ENCODE measurements around the gene ZNHIT6. TPM values are rescaled to one million over a fixed set of nuclear protein-coding genes. Genes with fewer than 3 reads are reported as not detected.

ZNHIT6 gene
- total and polyA plus RNA-seq, 10 of the 15 experiments (the other 5 are each of a cell fraction or from before 2014, with no cell fraction given), result 12.8 to 32.0 (median 18.8) TPM

DNA sequence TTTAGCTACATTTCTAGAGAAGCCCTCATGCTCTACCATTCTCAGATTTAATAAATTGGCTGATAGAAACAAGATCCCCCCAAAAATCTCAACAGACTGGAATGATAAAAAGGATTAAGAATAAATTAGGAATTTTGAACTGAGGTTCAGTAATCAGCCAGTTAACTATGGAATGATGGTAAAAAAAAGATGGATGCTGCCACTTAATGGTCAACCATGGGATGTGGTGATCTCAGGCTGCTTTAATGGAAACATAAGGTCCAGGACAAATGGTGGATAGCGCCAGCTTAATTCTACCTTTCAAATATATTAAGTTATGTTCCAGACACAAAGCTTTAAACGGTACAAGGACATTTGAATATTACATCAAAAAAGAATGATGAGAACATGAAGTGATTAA lies 77.7 kb downstream of the ZNHIT6 start:
- Histone ChIP-seq H2AFZ (ENCODE audit: control insufficient read depth, low read depth, low read length) (no peak overlapping the region), H3K4me2 (ENCODE audit: control insufficient read depth, insufficient read depth) (no peak overlapping the region), H3K79me2 (ENCODE audit: control insufficient read depth, insufficient read depth, low read length) (no peaks in the 10 kb centered on the region), H3K4me1 (ENCODE audit: control insufficient read depth, insufficient read depth, low read length) (no peaks in the 10 kb centered on the region), H3K27me3 (replicated peaks in 1 of 2; ENCODE audit: control insufficient read depth in 2 of 2, insufficient read depth in 2 of 2, low read length in 1 of 2) (no peaks in the 10 kb centered on the region), H3K9me3 (replicated peaks; ENCODE audit: control insufficient read depth, insufficient read depth, low read length) (no peaks in the 10 kb centered on the region), H3K4me3 (no peak overlapping the region), H3K27ac (ENCODE audit: control insufficient read depth, insufficient read depth) (no peak overlapping the region), H3K9ac (ENCODE audit: control insufficient read depth, insufficient read depth, low read length) (no peak overlapping the region), H4K20me1 (ENCODE audit: control insufficient read depth, insufficient read depth) (no peaks in the 10 kb centered on the region), H3K36me3 (ENCODE audit: control insufficient read depth in 2 of 2, insufficient read depth in 2 of 2, low read length in 1 of 2) (no peaks in the 10 kb centered on the region)
- BruUV-seq (replicated peaks), result no TSS peak
- SMC1A ChIA-PET (ENCODE audit: uncharacterized antibody, unreplicated experiment), result no interaction called here
- WGBS (ENCODE audit: insufficient coverage, insufficient replicate concordance, low lambda C conversion rate, missing lambda C conversion rate), result 100% methylated on average over 2 of the region's 2 CpGs
- DNase-seq (ENCODE audit: low read depth, low spot score) (no peak), ATAC-seq (no peak), FAIRE-seq (no peak)
- POLR2A ChIA-PET, result no interaction called here
- RAD21 ChIA-PET (ENCODE audit: unreplicated experiment), result no interaction called here
- intact Hi-C loops (cut with micrococcal nuclease; ENCODE audit: unreplicated experiment) (no loop called here), in situ Hi-C loops (cut with MboI) (no loop called here)
- CTCF ChIA-PET, result no interaction called here
- TF ChIP-seq NFIC (IDR thresholded peaks at IDR 0.05; ENCODE audit: low read depth, low read length), result no peak
- no peak for TF ChIP-seq IKZF2 (IDR thresholded peaks at IDR 0.05)
- no peak for TF ChIP-seq FOXK2 (IDR thresholded peaks at IDR 0.05)
- TF ChIP-seq MTA3 (IDR thresholded peaks at IDR 0.05; ENCODE audit: borderline replicate concordance, low read length), result no peak
- no peak for TF ChIP-seq SIN3A (IDR thresholded peaks at IDR 0.05; ENCODE audit: low read depth, low read length)
- TF ChIP-seq, protein P1, sequence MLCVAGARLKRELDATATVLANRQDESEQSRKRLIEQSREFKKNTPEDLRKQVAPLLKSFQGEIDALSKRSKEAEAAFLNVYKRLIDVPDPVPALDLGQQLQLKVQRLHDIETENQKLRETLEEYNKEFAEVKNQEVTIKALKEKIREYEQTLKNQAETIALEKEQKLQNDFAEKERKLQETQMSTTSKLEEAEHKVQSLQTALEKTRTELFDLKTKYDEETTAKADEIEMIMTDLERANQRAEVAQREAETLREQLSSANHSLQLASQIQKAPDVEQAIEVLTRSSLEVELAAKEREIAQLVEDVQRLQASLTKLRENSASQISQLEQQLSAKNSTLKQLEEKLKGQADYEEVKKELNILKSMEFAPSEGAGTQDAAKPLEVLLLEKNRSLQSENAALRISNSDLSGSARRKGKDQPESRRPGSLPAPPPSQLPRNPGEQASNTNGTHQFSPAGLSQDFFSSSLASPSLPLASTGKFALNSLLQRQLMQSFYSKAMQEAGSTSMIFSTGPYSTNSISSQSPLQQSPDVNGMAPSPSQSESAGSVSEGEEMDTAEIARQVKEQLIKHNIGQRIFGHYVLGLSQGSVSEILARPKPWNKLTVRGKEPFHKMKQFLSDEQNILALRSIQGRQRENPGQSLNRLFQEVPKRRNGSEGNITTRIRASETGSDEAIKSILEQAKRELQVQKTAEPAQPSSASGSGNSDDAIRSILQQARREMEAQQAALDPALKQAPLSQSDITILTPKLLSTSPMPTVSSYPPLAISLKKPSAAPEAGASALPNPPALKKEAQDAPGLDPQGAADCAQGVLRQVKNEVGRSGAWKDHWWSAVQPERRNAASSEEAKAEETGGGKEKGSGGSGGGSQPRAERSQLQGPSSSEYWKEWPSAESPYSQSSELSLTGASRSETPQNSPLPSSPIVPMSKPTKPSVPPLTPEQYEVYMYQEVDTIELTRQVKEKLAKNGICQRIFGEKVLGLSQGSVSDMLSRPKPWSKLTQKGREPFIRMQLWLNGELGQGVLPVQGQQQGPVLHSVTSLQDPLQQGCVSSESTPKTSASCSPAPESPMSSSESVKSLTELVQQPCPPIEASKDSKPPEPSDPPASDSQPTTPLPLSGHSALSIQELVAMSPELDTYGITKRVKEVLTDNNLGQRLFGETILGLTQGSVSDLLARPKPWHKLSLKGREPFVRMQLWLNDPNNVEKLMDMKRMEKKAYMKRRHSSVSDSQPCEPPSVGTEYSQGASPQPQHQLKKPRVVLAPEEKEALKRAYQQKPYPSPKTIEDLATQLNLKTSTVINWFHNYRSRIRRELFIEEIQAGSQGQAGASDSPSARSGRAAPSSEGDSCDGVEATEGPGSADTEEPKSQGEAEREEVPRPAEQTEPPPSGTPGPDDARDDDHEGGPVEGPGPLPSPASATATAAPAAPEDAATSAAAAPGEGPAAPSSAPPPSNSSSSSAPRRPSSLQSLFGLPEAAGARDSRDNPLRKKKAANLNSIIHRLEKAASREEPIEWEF (IDR thresholded peaks at IDR 0.05; ENCODE audit: insufficient replicate concordance, low read depth, low read length), result no peak
- no peak for TF ChIP-seq PML (IDR thresholded peaks at IDR 0.05; ENCODE audit: low read length)
- no peak for TF ChIP-seq LARP7 (IDR thresholded peaks at IDR 0.05)
- TF ChIP-seq, protein P2, sequence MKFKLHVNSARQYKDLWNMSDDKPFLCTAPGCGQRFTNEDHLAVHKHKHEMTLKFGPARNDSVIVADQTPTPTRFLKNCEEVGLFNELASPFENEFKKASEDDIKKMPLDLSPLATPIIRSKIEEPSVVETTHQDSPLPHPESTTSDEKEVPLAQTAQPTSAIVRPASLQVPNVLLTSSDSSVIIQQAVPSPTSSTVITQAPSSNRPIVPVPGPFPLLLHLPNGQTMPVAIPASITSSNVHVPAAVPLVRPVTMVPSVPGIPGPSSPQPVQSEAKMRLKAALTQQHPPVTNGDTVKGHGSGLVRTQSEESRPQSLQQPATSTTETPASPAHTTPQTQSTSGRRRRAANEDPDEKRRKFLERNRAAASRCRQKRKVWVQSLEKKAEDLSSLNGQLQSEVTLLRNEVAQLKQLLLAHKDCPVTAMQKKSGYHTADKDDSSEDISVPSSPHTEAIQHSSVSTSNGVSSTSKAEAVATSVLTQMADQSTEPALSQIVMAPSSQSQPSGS (IDR thresholded peaks at IDR 0.05; ENCODE audit: low read length), result no peak
- TF ChIP-seq RAD21 (IDR thresholded peaks at IDR 0.05; ENCODE audit: insufficient read depth, low read depth, low read length), result no peak
- TF ChIP-seq RELA (IDR thresholded peaks at IDR 0.05; ENCODE audit: borderline replicate concordance, partially characterized antibody), result no peak
- TF ChIP-seq MTA2 (IDR thresholded peaks at IDR 0.05; ENCODE audit: low read depth), result no peak
- no peak for TF ChIP-seq GABPA (IDR thresholded peaks at IDR 0.05; ENCODE audit: low read depth)
- TF ChIP-seq, protein P3, sequence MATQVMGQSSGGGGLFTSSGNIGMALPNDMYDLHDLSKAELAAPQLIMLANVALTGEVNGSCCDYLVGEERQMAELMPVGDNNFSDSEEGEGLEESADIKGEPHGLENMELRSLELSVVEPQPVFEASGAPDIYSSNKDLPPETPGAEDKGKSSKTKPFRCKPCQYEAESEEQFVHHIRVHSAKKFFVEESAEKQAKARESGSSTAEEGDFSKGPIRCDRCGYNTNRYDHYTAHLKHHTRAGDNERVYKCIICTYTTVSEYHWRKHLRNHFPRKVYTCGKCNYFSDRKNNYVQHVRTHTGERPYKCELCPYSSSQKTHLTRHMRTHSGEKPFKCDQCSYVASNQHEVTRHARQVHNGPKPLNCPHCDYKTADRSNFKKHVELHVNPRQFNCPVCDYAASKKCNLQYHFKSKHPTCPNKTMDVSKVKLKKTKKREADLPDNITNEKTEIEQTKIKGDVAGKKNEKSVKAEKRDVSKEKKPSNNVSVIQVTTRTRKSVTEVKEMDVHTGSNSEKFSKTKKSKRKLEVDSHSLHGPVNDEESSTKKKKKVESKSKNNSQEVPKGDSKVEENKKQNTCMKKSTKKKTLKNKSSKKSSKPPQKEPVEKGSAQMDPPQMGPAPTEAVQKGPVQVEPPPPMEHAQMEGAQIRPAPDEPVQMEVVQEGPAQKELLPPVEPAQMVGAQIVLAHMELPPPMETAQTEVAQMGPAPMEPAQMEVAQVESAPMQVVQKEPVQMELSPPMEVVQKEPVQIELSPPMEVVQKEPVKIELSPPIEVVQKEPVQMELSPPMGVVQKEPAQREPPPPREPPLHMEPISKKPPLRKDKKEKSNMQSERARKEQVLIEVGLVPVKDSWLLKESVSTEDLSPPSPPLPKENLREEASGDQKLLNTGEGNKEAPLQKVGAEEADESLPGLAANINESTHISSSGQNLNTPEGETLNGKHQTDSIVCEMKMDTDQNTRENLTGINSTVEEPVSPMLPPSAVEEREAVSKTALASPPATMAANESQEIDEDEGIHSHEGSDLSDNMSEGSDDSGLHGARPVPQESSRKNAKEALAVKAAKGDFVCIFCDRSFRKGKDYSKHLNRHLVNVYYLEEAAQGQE (IDR thresholded peaks at IDR 0.05; ENCODE audit: low read depth, low read length), result no peak

Measured in GM12878 (cell line).